OCI-LY7 (cell line): ENCODE data around the gene LEMD1.

Experiments
- CTCF ChIP-seq: fragments of 200-600 bp; sonication (generic); conservative IDR thresholded peaks from 2 replicates; pipeline ENCODE4 v1.5.1; 2014; ENCODE audit warnings: mild to moderate bottlenecking, antibody characterized with exemption, low read length, moderate library complexity, mixed read lengths
- EZH2phosphoT487 ChIP-seq: fragments of 200-600 bp; sonication (generic); IDR thresholded peaks from 2 replicates; pipeline ENCODE4 v1.6.1; 2018; ENCODE audit warnings: low read depth, borderline replicate concordance, mild to moderate bottlenecking, mixed run types, antibody characterized with exemption, low read length, moderate library complexity, mixed read lengths

GRCh38 chr1:205348554-205349487, 73.0 kb downstream of the LEMD1 start:
- TF ChIP-seq CTCF (no peak), EZH2phosphoT487 (no peak)
